Duodenal mucosa (tissue), 2 donors: ENCODE data around the gene PDE2A.

Source experiments
- H3K27ac ChIP-seq: one replicate; pipeline ENCODE4 v1.7.0; 2013; ENCODE audit warnings: low read depth, low read length
- H3K27me3 ChIP-seq, 2 donors: one replicate each; pipeline ENCODE4 v1.7.0; 2013; ENCODE audit warnings: low read length in 2 of 2, control low read depth in 1 of 2; ENCODE audit not compliant: insufficient read depth in 2 of 2, control insufficient read depth in 1 of 2
- H3K36me3 ChIP-seq, 2 donors: one replicate each; pipeline ENCODE4 v1.7.0; 2013; ENCODE audit warnings: low read length in 2 of 2, control low read depth in 1 of 2; ENCODE audit not compliant: insufficient read depth in 2 of 2, control insufficient read depth in 1 of 2
- H3K4me1 ChIP-seq, 2 donors: one replicate each; pipeline ENCODE4 v1.7.0; 2013; ENCODE audit warnings: low read length in 2 of 2, control low read depth in 1 of 2; ENCODE audit not compliant: insufficient read depth in 2 of 2, control insufficient read depth in 1 of 2
- H3K4me3 ChIP-seq, 2 donors: one replicate each; pipeline ENCODE4 v1.7.0; 2013; ENCODE audit warnings: low read length in 2 of 2, low read depth in 1 of 2
- H3K9ac ChIP-seq, 2 donors: one replicate each; pipeline ENCODE4 v1.7.0; 2013; ENCODE audit warnings: low read length in 2 of 2, low read depth in 1 of 2
- H3K9me3 ChIP-seq, 2 donors: one replicate each; pipeline ENCODE4 v1.7.0; 2013; ENCODE audit warnings: low read length in 2 of 2, control low read depth in 1 of 2; ENCODE audit not compliant: control insufficient read depth in 1 of 2

The PDE2A gene

DNA sequence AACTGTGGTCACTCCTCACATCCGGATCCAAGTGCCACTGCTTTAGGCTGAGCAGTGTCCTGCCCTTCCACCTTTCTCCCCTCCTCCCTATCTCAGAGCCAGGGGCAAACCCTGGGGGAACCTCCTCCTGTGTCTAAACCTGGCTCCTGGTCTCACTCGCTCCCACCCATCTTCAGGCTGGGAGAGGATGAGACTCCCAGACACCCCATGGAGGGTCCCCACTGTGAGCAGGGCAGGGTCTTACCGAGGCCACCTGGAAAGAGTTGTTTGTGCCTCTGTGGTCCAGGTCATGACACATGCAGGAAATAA is 93.6 kb downstream of the PDE2A start:
- no peaks in the 10 kb centered on the region for H3K9me3 ChIP-seq
- no peak overlapping the region for H3K9ac ChIP-seq
- H3K27me3 ChIP-seq, result peaks cover 10 to 21% of the 10 kb centered on the region in 2 donors
- H3K4me3 ChIP-seq, result no peak overlapping the region
- peaks cover 6 to 8% of the 10 kb centered on the region in 2 donors for H3K4me1 ChIP-seq
- H3K36me3 ChIP-seq, result no peaks in the 10 kb centered on the region
- no peak overlapping the region for H3K27ac ChIP-seq

GRCh38 chr11:72579816-72580641 is 94.2 kb downstream of the PDE2A start:
- Histone ChIP-seq H3K27ac (no peak overlapping the region), H3K9ac (no peak overlapping the region), H3K4me3 (no peak overlapping the region), H3K9me3 (no peaks in the 10 kb centered on the region), H3K27me3 (peaks cover 4 to 18% of the 10 kb centered on the region in 2 donors), H3K4me1 (peaks cover 4 to 6% of the 10 kb centered on the region in 2 donors), H3K36me3 (no peaks in the 10 kb centered on the region)

DNA sequence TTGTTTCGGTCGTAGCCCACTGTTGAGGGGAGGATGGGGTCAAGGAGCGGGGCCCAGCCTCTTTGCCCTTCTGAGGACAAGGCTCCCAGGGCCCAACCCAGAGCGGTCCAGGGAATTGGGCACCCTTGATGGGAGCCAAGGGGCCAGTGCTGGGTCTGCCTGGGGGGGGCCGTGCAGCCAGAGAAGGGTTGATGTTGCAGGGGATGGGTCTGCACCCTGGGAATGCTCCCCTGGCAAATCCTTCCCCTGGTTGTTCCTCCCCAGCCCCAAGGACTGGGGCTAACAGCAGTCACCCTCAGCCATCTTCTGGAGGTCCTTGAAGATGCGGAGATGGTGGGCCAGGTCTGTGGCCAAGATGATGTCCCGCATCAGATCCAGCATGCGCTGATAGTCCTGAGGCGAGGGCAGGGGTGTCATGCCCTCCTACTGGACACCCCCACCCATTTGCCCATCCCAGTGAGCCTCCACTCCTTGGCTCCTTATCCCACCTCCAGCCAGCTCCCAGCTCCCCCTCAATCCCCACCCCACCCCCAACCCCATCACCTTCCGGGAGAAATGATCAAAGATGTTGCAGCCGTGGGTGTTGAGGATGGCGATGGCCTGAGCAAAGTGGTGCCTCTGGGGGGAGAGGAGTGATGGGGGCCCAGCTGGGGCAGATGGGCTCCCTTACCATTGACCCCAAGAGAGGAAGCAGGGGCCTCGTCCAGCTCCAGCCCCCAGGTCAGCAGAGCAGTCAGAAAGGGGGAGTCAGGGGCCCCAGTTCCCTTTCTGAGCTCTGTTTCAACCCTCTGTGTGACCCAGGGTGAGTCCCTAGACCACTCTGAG is 95.0 kb downstream of the PDE2A start:
- H3K36me3 ChIP-seq, result no peaks in the 10 kb centered on the region
- peaks cover 0 to 12% of the 10 kb centered on the region in 2 donors for H3K27me3 ChIP-seq
- no peaks in the 10 kb centered on the region for H3K9me3 ChIP-seq

DNA sequence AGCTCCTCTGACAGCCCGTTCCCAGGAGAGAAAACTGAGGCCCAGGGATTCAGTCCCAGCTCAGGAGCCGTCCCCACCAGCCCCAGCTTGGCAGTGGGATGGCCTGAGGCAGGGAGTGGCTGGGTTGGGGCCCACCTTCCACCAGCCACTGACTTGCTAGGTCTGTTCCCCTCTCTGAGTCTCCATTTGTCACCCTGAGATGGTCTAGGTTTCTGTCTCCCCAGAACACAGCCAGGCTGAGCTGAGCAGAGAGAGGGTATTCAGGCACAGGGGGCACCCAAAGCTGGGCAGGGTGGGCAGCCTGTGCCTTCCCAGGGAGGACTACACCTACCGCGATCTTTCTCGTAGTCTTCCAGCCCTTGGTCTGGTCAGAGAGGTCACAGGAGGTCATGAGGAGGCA is 95.7 kb downstream of the PDE2A start:
- no peaks in the 10 kb centered on the region for H3K9me3 ChIP-seq
- no peaks in the 10 kb centered on the region for H3K36me3 ChIP-seq
- no peak overlapping the region for H3K9ac ChIP-seq
- no peak overlapping the region for H3K27ac ChIP-seq
- no peak overlapping the region for H3K4me3 ChIP-seq
- peaks cover 0 to 9% of the 10 kb centered on the region in 2 donors for H3K27me3 ChIP-seq
- no peaks in the 10 kb centered on the region for H3K4me1 ChIP-seq

More for the DNA sequence above, 95.0 kb downstream of the PDE2A start:
- no peak overlapping the region for H3K27ac ChIP-seq
- no peak overlapping the region for H3K9ac ChIP-seq
- no peaks in the 10 kb centered on the region for H3K4me1 ChIP-seq
- no peak overlapping the region for H3K4me3 ChIP-seq

- Histone ChIP-seq H3K9me3 (no peaks in the 10 kb centered on the region), H3K4me3 (no peak overlapping the region), H3K36me3 (no peaks in the 10 kb centered on the region), H3K27me3 (peaks cover 0 to 8% of the 10 kb centered on the region in 2 donors), H3K9ac (no peak overlapping the region), H3K27ac (no peak overlapping the region), H3K4me1 (no peaks in the 10 kb centered on the region)
Observed at GRCh38 chr11:72578051-72578450, 96.2 kb downstream of the PDE2A start.

DNA sequence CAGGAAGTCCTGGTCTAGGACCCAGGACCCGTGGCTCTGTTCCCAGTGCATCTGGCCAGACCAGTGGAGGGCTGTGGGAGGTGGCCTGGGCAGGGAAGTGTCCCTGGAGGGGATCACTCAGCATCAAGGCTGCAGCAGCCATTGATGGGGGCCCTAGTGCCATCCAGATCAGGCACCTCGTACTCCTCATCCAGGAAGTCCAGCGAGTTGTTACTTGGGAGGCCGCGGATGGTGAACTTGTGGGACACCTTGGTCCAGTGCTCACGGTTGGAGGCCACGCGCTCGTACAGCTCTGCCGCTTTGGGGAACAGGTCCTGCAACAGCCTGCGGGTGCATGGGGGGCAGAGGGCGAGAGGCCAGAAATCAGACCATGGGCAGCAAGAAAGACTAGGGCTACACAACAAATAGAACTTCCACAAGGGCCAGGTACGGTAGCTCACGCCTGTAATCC is 96.9 kb downstream of the PDE2A start:
- H3K27ac ChIP-seq, result no peak overlapping the region
- H3K36me3 ChIP-seq, result no peaks in the 10 kb centered on the region
- H3K9me3 ChIP-seq, result no peaks in the 10 kb centered on the region
- no peaks in the 10 kb centered on the region for H3K4me1 ChIP-seq
- no peak overlapping the region for H3K4me3 ChIP-seq
- no peak overlapping the region for H3K9ac ChIP-seq
- H3K27me3 ChIP-seq, result peaks cover 0 to 2% of the 10 kb centered on the region in 2 donors

GRCh38 chr11:72576661-72577060 is 97.6 kb downstream of the PDE2A start:
- Histone ChIP-seq H3K27ac (no peak overlapping the region), H3K36me3 (no peaks in the 10 kb centered on the region)

GRCh38 chr11:72576243-72576595 is 98.0 kb downstream of the PDE2A start:
- H3K9ac ChIP-seq, result no peak overlapping the region
- H3K36me3 ChIP-seq, result no peaks in the 10 kb centered on the region
- H3K9me3 ChIP-seq, result no peaks in the 10 kb centered on the region
- no peaks in the 10 kb centered on the region for H3K4me1 ChIP-seq
- H3K27me3 ChIP-seq, result no peaks in the 10 kb centered on the region
- no peak overlapping the region for H3K4me3 ChIP-seq
- H3K27ac ChIP-seq, result no peak overlapping the region

More at GRCh38 chr11:72576661-72577060, 97.6 kb downstream of the PDE2A start:
- no peaks in the 10 kb centered on the region for H3K27me3 ChIP-seq
- no peaks in the 10 kb centered on the region for H3K4me1 ChIP-seq
- no peak overlapping the region for H3K9ac ChIP-seq
- no peak overlapping the region for H3K4me3 ChIP-seq
- H3K9me3 ChIP-seq, result no peaks in the 10 kb centered on the region

DNA sequence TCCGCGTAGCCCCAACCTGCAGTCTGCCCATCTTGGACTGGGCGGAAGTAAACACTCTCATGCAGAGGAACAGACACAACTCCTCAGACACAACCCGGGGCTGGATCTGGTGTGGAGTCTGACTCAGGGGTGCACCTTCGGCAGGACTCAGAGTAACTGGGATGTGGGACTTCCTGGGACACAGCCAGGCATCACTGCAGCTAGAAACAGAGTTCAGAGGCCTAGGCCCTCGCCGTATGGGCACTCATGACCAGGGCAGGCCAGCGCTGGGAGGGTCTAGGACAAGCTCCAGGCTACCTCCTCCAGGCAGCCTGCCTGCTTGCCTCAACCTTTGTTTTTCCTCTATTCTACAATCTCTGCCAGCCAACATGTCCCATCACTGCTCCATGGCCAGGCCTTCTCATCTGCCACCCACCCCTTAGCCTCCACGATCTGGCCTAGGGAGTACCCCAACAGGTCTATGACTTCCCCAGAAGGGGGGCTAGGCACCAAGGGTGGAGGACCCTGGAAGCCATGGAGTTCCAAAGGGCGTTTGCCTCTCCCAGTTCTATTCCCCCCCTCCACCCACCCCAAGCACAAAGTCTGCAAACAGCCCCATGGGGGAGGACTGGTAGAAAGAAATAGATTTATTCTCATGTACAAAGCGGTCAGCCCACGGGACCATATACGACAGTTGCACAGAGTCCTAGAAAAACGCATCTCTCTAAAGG is 98.5 kb downstream of the PDE2A start:
- Histone ChIP-seq H3K27me3 (no peaks in the 10 kb centered on the region), H3K4me3 (no peak overlapping the region), H3K9ac (no peak overlapping the region), H3K27ac (no peak overlapping the region), H3K4me1 (no peaks in the 10 kb centered on the region), H3K9me3 (no peaks in the 10 kb centered on the region), H3K36me3 (no peaks in the 10 kb centered on the region)
